GM04503 (cell line): ENCODE measurements around the gene GPI.
"Not testable (repeated sequence)": the region's sequence is repeated elsewhere in the genome, so short reads cannot be mapped to it uniquely, and the experiment has no call there.

Experiments
- DNase-seq: peaks from one replicate; pipeline ENCODE4 v3.0.0-alpha.2; 2012; ENCODE audit warnings: low read depth

Gene GPI

GRCh38 chr19:34364830-34365462 is at the start of gene GPI:
Gene GPI (plus strand): TSS chr19:34365196. CDS start chr19:34365267, 71 bp downstream.
- no peak for DNase-seq

GRCh38 chr19:34316247-34316646 is 48.7 kb upstream of the GPI start:
- DNase-seq, result no peak

DNA sequence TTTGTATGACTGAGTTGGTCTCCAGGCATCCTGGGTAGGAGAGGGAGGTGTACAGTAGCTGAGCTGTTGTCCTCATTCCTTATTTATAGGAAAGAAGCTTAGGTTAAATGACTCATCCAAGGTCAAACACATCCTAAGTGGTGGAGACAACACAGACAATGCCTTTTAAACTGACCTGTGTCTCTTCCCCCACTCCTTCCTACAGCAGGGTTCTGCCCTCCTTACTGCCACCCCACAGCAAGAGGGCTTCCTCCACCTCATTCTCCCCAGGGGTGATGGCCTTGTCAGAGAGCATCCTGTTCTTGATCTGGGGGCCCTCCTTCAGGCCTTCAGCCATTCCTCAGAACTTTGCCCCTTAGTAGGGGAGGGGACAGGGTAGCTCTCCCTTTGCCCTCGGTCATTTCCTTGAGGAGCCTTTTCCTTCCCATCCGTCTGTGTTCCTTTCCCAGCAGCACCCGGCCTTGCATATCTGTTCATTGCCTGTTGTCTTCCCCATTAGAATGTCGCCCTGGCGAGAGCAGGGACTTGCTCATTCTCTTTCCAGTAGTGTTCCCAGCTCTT is 48.2 kb upstream of the GPI start:
- DNase-seq, result no peak

DNA sequence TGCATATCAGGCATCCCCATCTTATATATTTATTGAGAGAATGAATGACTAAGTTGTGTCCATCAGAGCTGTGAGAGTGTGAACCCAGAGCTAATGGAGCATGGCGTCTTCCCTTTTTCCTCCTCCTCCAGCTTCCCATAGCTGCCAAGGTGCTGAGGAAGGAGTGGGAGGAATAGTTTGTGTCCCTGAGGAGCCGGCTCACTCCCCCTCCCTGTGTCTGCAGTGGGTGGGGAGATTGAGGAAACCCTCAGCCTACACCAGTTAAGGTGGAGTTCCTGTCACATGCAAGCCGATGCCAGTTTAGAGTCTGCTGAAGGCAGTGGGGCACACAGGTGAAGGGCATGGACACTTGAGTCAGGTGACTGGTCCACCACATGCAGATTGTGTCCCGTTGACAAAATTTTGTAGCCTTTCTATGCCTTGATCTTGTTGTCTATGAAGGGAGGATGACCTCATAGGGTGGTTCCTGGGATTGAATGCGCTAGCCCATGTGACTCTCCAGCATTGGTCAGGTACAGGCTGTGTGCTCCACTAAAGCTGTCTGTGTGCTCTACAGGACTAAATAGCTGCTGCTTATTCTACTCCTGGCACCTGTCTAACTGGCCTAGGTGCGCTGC is 47.6 kb upstream of the GPI start:
- DNase-seq, result no peak

- no peak for DNase-seq
Measured at GRCh38 chr19:34319230-34319585, 45.8 kb upstream of the GPI start.

GRCh38 chr19:34319785-34320184 is 45.2 kb upstream of the GPI start:
- DNase-seq, result no peak

- DNase-seq, result no peak
Measured at GRCh38 chr19:34320277-34320676, 44.7 kb upstream of the GPI start.

- no peak for DNase-seq
Measured at GRCh38 chr19:34321735-34322134, 43.3 kb upstream of the GPI start.

DNA sequence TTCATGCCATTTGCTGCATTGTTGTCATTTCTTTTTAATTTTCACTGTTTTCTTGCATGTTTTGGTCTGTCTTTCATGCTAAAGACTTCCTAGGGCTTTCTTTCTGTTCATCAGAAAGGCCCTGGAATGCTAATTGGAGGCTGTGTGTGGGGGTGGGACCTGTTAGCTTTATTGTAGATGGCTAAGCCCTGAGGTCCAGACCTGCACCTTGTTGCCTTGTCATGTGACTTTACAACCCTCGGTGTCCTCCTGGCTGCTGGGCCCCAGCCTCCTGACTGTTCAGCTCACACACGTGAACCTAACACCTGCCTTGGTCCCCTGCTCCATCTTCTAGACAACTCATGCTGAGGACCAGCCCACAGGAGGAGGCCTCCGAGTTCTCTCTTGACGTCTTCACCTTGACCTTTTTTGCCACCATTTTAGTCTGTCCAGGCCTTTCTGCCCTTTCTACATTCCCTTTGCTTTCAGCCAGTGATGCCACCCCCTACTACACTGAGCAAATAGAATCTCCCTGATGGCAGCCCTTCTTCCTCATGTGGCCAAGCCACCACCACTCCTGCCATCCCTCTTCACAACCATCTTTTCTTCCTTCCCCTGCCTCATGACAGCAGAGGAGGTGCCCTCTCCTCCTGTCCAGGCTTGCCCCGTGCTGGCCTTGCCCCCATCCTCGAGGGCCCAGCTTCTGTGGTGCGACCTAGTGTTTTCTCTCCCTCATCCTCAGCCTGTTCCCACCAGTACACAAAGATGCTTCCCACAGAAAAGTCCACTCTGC is 41.4 kb upstream of the GPI start:
- no peak for DNase-seq

GRCh38 chr19:34324320-34324719 is 40.7 kb upstream of the GPI start:
- DNase-seq, result no peak

DNA sequence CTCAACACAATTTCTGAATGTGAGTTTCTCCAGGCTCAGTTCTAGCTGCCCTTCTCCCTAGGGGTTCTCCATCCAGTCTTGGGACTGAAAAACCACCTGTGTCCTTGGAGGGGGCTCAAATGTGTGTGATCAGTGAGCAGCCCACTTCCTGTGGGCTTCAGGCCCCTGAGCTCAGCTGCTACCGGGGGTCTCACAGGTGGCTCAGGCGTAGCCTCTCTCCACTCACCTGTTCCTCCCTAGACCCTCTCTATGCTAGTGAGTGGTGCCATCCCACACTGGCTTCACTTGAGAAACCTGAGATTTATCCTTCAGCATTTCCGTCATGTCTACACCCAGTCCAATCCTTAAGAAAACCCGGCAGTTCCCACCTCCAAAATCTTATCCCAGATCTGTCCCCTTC is 39.8 kb upstream of the GPI start:
- DNase-seq, result no peak

GRCh38 chr19:34325981-34326787 is 38.8 kb upstream of the GPI start:
- DNase-seq, result no peak

DNA sequence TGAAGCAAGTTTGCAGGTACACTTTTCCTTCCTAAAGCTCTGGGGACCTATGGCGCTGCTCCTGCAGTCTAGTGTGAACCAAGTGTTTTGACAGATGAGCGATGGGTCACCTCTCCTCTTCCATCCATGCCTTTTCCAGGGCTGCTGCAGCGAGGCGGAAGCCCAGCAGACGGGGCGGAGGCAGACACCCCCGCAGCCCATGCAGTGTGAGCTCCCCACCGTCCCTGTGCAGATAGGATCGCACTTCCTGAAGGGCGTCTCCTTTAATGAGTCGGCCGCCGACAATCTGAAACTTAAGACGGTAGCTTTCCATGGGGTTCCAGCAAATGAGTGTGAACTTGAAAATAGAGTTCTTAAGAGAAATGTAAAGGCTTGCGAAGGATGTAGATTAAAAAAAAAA is 37.1 kb upstream of the GPI start:
- DNase-seq, result no peak

GRCh38 chr19:34328982-34329381 is 36.0 kb upstream of the GPI start:
- no peak for DNase-seq

GRCh38 chr19:34330116-34330515 is 34.9 kb upstream of the GPI start:
- DNase-seq, result no peak

DNA sequence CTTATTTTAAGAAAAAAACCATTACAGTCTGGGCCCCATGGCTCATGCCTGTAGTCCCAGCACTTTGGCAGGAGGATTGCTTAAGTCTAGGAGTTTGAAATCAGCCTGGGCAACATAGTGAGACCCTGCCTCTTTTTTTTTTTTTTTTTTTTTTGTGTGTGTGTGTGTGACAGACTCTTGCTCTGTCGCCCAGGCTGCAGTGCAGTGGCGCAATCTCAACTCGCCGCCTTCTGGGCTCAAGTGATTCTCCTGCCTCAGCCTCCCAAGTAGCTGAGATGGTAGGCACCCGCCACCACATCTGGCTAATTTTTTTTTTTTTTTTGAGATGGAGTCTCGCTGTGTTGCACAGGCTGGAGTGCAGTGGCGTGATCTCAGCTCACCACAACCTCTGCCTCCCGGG is 34.4 kb upstream of the GPI start:
- not testable (repeated sequence) for DNase-seq

- not testable (repeated sequence) for DNase-seq
Measured at GRCh38 chr19:34331596-34331995, 33.4 kb upstream of the GPI start.

- DNase-seq, result no peak
Measured at GRCh38 chr19:34332027-34332760, 32.8 kb upstream of the GPI start.

- DNase-seq, result no peak
Measured at GRCh38 chr19:34335914-34336313, 29.1 kb upstream of the GPI start.

DNA sequence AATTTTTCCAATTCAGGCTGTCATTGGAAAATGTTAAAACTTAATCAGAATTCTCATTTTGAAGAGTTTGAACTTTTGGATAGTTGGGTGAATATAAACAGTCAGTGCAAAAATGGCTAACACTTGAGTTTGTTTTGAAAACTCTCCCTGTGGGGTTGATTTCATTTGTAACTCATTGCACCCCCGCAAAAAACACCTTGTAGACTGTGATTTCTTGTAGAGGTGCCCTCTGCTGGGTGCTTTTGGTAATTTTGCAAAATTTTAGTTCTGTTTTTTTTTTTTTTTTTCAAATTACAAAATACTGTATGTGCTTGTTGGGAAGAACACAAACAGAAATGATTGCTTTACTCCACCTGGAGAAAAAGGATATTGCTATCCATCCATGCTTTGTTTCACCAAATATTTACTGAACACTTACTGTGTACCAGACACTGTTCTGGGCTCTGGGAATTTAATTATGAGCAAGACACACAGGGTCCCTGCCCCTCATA is 28.2 kb upstream of the GPI start:
- no peak for DNase-seq

- no peak for DNase-seq
Measured at GRCh38 chr19:34337739-34338138, 27.3 kb upstream of the GPI start.
